GM12878 (cell line): ENCODE data around the gene NRXN3. TPM values are rescaled to one million over a fixed set of nuclear protein-coding genes. Genes with fewer than 3 reads are reported as not detected.

Experiments
- ATAC-seq: fragments of 200-7000 bp; cut with Tn5 transposase; 3 replicates; pipeline ENCODE4 v1.9.1; 2020; ENCODE audit warnings: mild to moderate bottlenecking, moderate library complexity
- BruUV-seq: library from RNA; stranded (reverse); fragments of 400-500 nt; replicated peaks from 2 replicates; lab custom pipeline; 2021; lab: Mats Ljungman, UMichigan
- CTCF ChIA-PET: fragments of 300-600 bp; sonication (Branson Sonifier 250); formaldehyde crosslinking; extraction: SDS; loops from one replicate; lab custom pipeline; 2021; ENCODE audit warnings: inconsistent platforms; lab: Yijun Ruan, JAX
- POLR2A ChIA-PET: fragments of 350-600 bp; formaldehyde crosslinking; extraction: SDS; loops from one replicate; lab custom pipeline; 2021; ENCODE audit warnings: inconsistent platforms; lab: Charles Lee
- RAD21 ChIA-PET: fragments of 300-600 bp; sonication (Branson Sonifier 250); formaldehyde crosslinking; loops from one replicate; lab custom pipeline; 2023; ENCODE audit warnings: antibody characterized with exemption; ENCODE audit not compliant: unreplicated experiment; lab: Charles Lee
- SMC1A ChIA-PET: fragments of 300-600 bp; sonication (Branson Sonifier 250); formaldehyde crosslinking; loops from one replicate; lab custom pipeline; 2023; ENCODE audit not compliant: unreplicated experiment, uncharacterized antibody; lab: Charles Lee
- DNase-seq: peaks from one replicate; pipeline ENCODE4 v3.0.0-alpha.2; 2011; ENCODE audit warnings: low read depth, low spot score
- FAIRE-seq: peaks from 3 replicates; lab custom pipeline; 2011; peaks lifted over from hg19 to GRCh38; lab: Jason Lieb, UNC
- H2AFZ ChIP-seq: 2 replicates; pipeline ENCODE4 v1.6.0; 2011; ENCODE audit warnings: low read depth, low read length, control low read depth; ENCODE audit not compliant: control insufficient read depth
- H3K27ac ChIP-seq: 2 replicates; pipeline ENCODE4 v1.5.1; 2011; ENCODE audit warnings: control low read depth; ENCODE audit not compliant: control insufficient read depth, insufficient read depth
- H3K27me3 ChIP-seq, 2 experiments: replicated peaks in 1 of 2; 2 replicates each; pipeline versions ENCODE4 v1.6.0 to v1.6.1; 2011; ENCODE audit warnings: low read length in 1 of 2; ENCODE audit not compliant: control insufficient read depth in 2 of 2, insufficient read depth in 2 of 2
- H3K36me3 ChIP-seq, 2 experiments: 2 replicates each; pipeline ENCODE4 v1.5.1; 2011; ENCODE audit warnings: low read length in 1 of 2; ENCODE audit not compliant: control insufficient read depth in 2 of 2, insufficient read depth in 2 of 2
- H3K4me1 ChIP-seq: 2 replicates; pipeline ENCODE4 v1.6.1; 2011; ENCODE audit warnings: mild to moderate bottlenecking, low read length, moderate library complexity, mixed read lengths; ENCODE audit not compliant: control insufficient read depth, insufficient read depth
- H3K4me2 ChIP-seq: 2 replicates; pipeline ENCODE4 v1.6.0; 2011; ENCODE audit warnings: control low read depth; ENCODE audit not compliant: control insufficient read depth, insufficient read depth
- H3K4me3 ChIP-seq: fragments of 200-600 bp; sonication (generic); 2 replicates; pipeline ENCODE4 v1.5.1; 2016
- H3K79me2 ChIP-seq: 2 replicates; pipeline ENCODE4 v1.6.0; 2011; ENCODE audit warnings: low read length; ENCODE audit not compliant: control insufficient read depth, insufficient read depth
- H3K9ac ChIP-seq: 2 replicates; pipeline ENCODE4 v1.8.0; 2011; ENCODE audit warnings: low read length, control low read depth, mixed read lengths; ENCODE audit not compliant: control insufficient read depth, insufficient read depth
- H3K9me3 ChIP-seq: replicated peaks from 3 replicates; pipeline ENCODE4 v1.5.1; 2011; ENCODE audit warnings: mild to moderate bottlenecking, low read length; ENCODE audit not compliant: control insufficient read depth, insufficient read depth
- H4K20me1 ChIP-seq: 2 replicates; pipeline ENCODE4 v1.6.0; 2011; ENCODE audit not compliant: control insufficient read depth, insufficient read depth
- CBFB ChIP-seq: IDR thresholded peaks from 2 replicates; pipeline ENCODE4 v1.6.1; 2016; ENCODE audit warnings: antibody characterized with exemption, low read depth
- CHD1 ChIP-seq: IDR thresholded peaks from 2 replicates; pipeline ENCODE4 v1.6.1; 2012; ENCODE audit warnings: low read depth, low read length, improper control_type of control experiment
- E2F8 ChIP-seq: fragments of 450-650 bp; IDR thresholded peaks from 2 replicates; pipeline ENCODE4 v1.6.1; 2018; ENCODE audit warnings: mild to moderate bottlenecking, low read depth, moderate library complexity; ENCODE audit not compliant: partially characterized antibody
- FOXK2 ChIP-seq: fragments of 450-650 bp; IDR thresholded peaks from 2 replicates; pipeline ENCODE4 v1.6.1; 2017; ENCODE audit warnings: mild to moderate bottlenecking, moderate library complexity
- GATAD2B ChIP-seq: fragments of 450-650 bp; conservative IDR thresholded peaks from 2 replicates; pipeline ENCODE4 v1.6.1; 2017; ENCODE audit warnings: low read depth, mild to moderate bottlenecking, moderate library complexity
- MEF2B ChIP-seq: fragments of 450-650 bp; IDR thresholded peaks from 2 replicates; pipeline ENCODE4 v1.6.1; 2018; ENCODE audit warnings: mild to moderate bottlenecking, moderate library complexity; ENCODE audit not compliant: partially characterized antibody, poor library complexity, severe bottlenecking
- MYC ChIP-seq: IDR thresholded peaks from 2 replicates; pipeline ENCODE4 v1.6.1; 2011; ENCODE audit warnings: mild to moderate bottlenecking, low read length, moderate library complexity, inconsistent platforms; ENCODE audit not compliant: insufficient read depth, insufficient replicate concordance, insufficient read length, severe bottlenecking
- PAX8 ChIP-seq: fragments of 450-650 bp; IDR thresholded peaks from 2 replicates; pipeline ENCODE4 v1.6.1; 2017; ENCODE audit warnings: mild to moderate bottlenecking, moderate library complexity
- RELA ChIP-seq: fragments of 450-650 bp; IDR thresholded peaks from 2 replicates; pipeline ENCODE4 v1.8.0; 2014; ENCODE audit warnings: borderline replicate concordance; ENCODE audit not compliant: partially characterized antibody
- RELB ChIP-seq: fragments of 450-650 bp; IDR thresholded peaks from 2 replicates; pipeline ENCODE4 v1.6.1; 2017; ENCODE audit warnings: low read depth, mild to moderate bottlenecking, moderate library complexity
- SPI1 ChIP-seq: IDR thresholded peaks from 2 replicates; pipeline ENCODE4 v1.6.1; 2011; ENCODE audit warnings: low read depth, mild to moderate bottlenecking, low read length, moderate library complexity, borderline replicate concordance; ENCODE audit not compliant: insufficient read depth
- SRF ChIP-seq, 2 experiments: IDR thresholded peaks; 2 replicates each; pipeline ENCODE4 v1.6.1; 2011; ENCODE audit warnings: low read depth in 2 of 2, low read length in 2 of 2, mild to moderate bottlenecking in 1 of 2, moderate library complexity in 1 of 2
- ZBTB11 ChIP-seq: fragments of 450-650 bp; formaldehyde crosslinking; IDR thresholded peaks from 2 replicates; pipeline ENCODE4 v1.5.0; 2022; ENCODE audit warnings: mild to moderate bottlenecking, missing genetic modification characterization
- ZBTB33 ChIP-seq: fragments of 450-650 bp; IDR thresholded peaks from 2 replicates; pipeline ENCODE4 v1.6.1; 2017; ENCODE audit warnings: mild to moderate bottlenecking
- WGBS: methylation state at CpG from one replicate; pipeline ENCODE4 v1.1.6; 2016; ENCODE audit warnings: low lambda C conversion rate; ENCODE audit not compliant: insufficient replicate concordance, insufficient coverage; ENCODE audit errors: missing lambda C conversion rate; 5-methylcytosine and 5-hydroxymethylcytosine counted together
- in situ Hi-C: fragments of 300-500 bp; cut with MboI; formaldehyde crosslinking; loops from 9 replicates; pipeline ENCODE4 v1.14.3; 2018; ENCODE audit warnings: mixed read lengths
- intact Hi-C: fragments of 100-400 bp; cut with micrococcal nuclease; formaldehyde crosslinking; loops from one replicate; pipeline ENCODE4 v1.14.2; 2022; ENCODE audit not compliant: unreplicated experiment
- polyA plus RNA-seq, 11 experiments: library from polyadenylated mRNA; depleted of rRNA in 4 of 11; unstranded in 6 of 11; stranded (reverse) in 5 of 11; fragments of >200 nt; fragmentation: Nextera tagmentation in 4 of 11; fragmentation: Illumina TruSeq in 1 of 11; extraction: Ambion mirVana in 4 of 11; extraction: Trizol in 1 of 11; gene quantifications; 1 replicate in 1 of 11; 2 replicates in 10 of 11; pipeline versions ENCODE4 v1.2.1 to v1.2.3, GENCODE V29; 2011 to 2016; ENCODE audit warnings: inconsistent platforms in 2 of 11, missing spikeins in 2 of 11, low read depth in 1 of 11
- total RNA-seq, 4 experiments: library from RNA; depleted of rRNA in 3 of 4; stranded (reverse); fragments of >200 nt in 3 of 4; fragmentation: Illumina TruSeq in 1 of 4; extraction: Trizol in 1 of 4; gene quantifications; 2 replicates each; pipeline versions ENCODE4 v1.2.1 to v1.2.3, GENCODE V29; 2013 to 2021

NRXN3 gene
- total and polyA plus RNA-seq, 10 of the 15 experiments (the other 5 are each of a cell fraction or from before 2014, with no cell fraction given), result 0.52 to 3.3 (median 1.4) TPM

- Histone ChIP-seq H3K27me3 (no peaks in the 10 kb centered on the region), H2AFZ (no peak overlapping the region), H3K36me3 (no peaks in the 10 kb centered on the region), H3K9me3 (no peaks in the 10 kb centered on the region), H3K9ac (no peak overlapping the region), H3K79me2 (no peaks in the 10 kb centered on the region), H4K20me1 (no peaks in the 10 kb centered on the region), H3K4me1 (no peaks in the 10 kb centered on the region), H3K27ac (no peak overlapping the region), H3K4me2 (no peak overlapping the region), H3K4me3 (no peak overlapping the region)
- DNase-seq (no peak), FAIRE-seq (no peak), ATAC-seq (no peak)
- intact Hi-C loops (no loop called here), in situ Hi-C loops (no loop called here)
- ChIA-PET SMC1A (interaction anchor here (1.5 kb wide), 1 partner anchor 10 kb away, joined by 4 read pairs; no protein-coding TSS in a partner anchor), POLR2A (no interaction called here), CTCF (interaction anchor here (0.6 kb wide), 1 partner anchor 13 kb away, joined by 3 read pairs; no protein-coding TSS in a partner anchor), RAD21 (no interaction called here)
- no TSS peak for BruUV-seq
- WGBS, result 31% methylated on average over 1 of the region's 1 CpG
- TF ChIP-seq CHD1 (no peak), SRF (IDR thresholded peaks at IDR 0.05; ENCODE audit: low read depth in 2 of 2, low read length in 2 of 2) (no peak), MEF2B (no peak), FOXK2 (no peak), ZBTB11 (no peak), RELB (no peak), SPI1 (no peak), PAX8 (no peak), RELA (no peak), GATAD2B (no peak), ZBTB33 (no peak), MYC (no peak), E2F8 (no peak), CBFB (no peak)
These were observed 1206.4 kb downstream of the NRXN3 start for GRCh38 chr14:79376557-79376956.
